Esophagus squamous epithelium (tissue), 4 donors: ENCODE measurements around the gene HIVEP1.

Experiments used
- CTCF ChIP-seq, 6 experiments: fragments of 450-650 bp in 4 of 6; fragments of 200-600 bp in 2 of 6; sonication (generic) in 2 of 6; IDR thresholded peaks; one replicate each; pipeline ENCODE4 v1.5.1; 2016 to 2019; ENCODE audit warnings: antibody characterized with exemption in 6 of 6, mild to moderate bottlenecking in 4 of 6, moderate library complexity in 4 of 6
- POLR2A ChIP-seq, 4 donors: fragments of 450-650 bp; IDR thresholded peaks; one replicate each; pipeline ENCODE4 v1.6.1; 2017; ENCODE audit warnings: antibody characterized with exemption in 4 of 4, mild to moderate bottlenecking in 4 of 4, moderate library complexity in 3 of 4

- TF ChIP-seq POLR2A (IDR thresholded peaks at IDR 0.05): no peak
- no peak for TF ChIP-seq CTCF (IDR thresholded peaks at IDR 0.05)
Observed at GRCh38 chr6:12000174-12000573, 11.9 kb upstream of the HIVEP1 start.
